ENCODE measurements around the gene LMO1.

LMO1 gene

DNA sequence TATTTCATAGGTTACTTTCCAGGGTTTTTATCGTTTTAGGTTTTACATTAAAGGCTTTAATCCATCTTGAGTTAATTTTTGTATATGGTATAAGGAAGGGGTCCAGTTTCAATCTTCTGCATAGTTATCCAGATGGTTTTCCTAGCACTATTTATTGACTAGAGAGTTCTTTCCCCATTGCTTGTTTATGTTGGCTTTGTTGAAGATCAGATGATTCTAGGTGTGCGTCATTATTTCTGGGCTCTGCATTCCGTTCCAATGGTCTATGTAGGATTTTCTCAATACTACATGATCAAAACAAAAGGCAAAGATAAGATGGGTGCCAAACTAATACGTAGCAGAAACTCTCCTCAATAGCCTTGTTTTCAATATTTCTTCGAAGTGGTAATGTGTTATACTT is 80.6 kb downstream of the LMO1 start:
- no peak overlapping the region for H3K27ac Mint-ChIP-seq
- no peaks in the 10 kb centered on the region for H3K9me3 Mint-ChIP-seq
- H3K27me3 Mint-ChIP-seq (ENCODE audit: low read depth), result no peaks in the 10 kb centered on the region
- H3K36me3 Mint-ChIP-seq (ENCODE audit: low read depth), result no peaks in the 10 kb centered on the region
- no peaks in the 10 kb centered on the region for H3K4me1 Mint-ChIP-seq (ENCODE audit: low read depth)
- no peak overlapping the region for H3K4me3 Mint-ChIP-seq

DNA sequence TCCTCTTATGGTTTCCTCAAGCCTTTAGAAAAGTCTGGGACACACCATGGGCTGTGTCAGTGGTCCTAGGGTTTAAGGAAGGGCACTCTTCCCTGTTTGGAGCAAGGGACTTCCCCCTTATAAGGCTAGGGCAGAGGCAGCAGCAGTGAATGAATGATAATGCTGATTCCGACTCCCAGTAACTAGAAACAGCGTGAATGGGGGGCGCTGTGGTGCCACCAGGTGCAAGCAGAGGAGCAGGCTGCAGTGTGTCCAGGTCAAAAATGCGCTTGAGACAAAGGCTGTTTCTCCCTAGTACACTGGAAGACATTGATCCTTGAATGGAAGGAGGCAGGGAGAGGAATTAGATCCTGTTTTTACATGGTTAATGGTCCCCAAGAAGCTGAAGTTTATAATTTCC is 83.2 kb downstream of the LMO1 start:
- no peaks in the 10 kb centered on the region for H3K27me3 Mint-ChIP-seq (ENCODE audit: low read depth)
- no peak overlapping the region for H3K27ac Mint-ChIP-seq
- no peaks in the 10 kb centered on the region for H3K36me3 Mint-ChIP-seq (ENCODE audit: low read depth)
- no peaks in the 10 kb centered on the region for H3K4me1 Mint-ChIP-seq (ENCODE audit: low read depth)
- H3K9me3 Mint-ChIP-seq, result no peaks in the 10 kb centered on the region
- H3K4me3 Mint-ChIP-seq, result no peak overlapping the region

DNA sequence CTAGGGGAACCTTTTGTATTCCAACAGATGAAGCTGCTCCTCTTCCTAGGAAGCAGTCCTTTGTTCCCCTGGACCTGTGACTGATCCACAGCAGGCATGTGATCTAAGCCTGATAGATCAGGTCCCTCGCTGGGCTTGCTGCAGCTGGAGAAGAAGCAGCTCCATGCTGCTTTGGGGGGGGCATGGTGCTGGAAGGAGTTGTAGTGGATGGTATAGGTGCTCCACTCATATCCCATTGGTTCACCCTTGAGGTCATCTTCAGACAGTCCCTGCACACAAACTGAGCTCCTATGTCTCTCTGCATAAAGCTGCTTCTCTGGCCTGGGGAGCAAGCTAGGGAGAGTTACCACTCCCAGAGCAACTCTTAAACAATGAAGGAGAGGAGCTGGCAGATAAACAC is 85.4 kb downstream of the LMO1 start:
- Mint-ChIP-seq H3K4me1 (ENCODE audit: low read depth) (no peaks in the 10 kb centered on the region), H3K4me3 (no peak overlapping the region), H3K27me3 (ENCODE audit: low read depth) (no peaks in the 10 kb centered on the region), H3K27ac (no peak overlapping the region), H3K9me3 (no peaks in the 10 kb centered on the region), H3K36me3 (ENCODE audit: low read depth) (no peaks in the 10 kb centered on the region)

DNA sequence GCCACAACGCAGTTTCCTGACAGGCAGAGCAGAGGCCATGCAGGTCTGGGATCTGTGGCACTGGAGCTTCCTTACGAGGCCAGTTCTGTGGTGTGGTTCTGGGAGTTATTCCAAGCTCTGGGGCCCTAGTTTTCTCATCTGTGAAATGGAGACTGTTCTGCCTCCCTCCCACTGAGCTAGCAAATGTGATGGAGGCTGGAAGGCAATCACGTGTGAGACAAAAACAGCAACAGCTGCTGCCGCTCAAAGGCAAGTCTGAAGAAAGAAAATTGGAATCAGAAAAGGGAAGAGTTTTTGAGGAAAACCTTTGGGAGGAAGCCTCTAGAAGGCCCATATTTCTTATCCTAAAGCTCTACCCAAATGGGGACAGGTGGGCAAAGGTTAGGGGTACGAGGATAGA is 86.5 kb downstream of the LMO1 start:
- H3K4me1 Mint-ChIP-seq (ENCODE audit: low read depth), result no peaks in the 10 kb centered on the region
- no peak overlapping the region for H3K27ac Mint-ChIP-seq
- H3K4me3 Mint-ChIP-seq, result no peak overlapping the region
- no peaks in the 10 kb centered on the region for H3K36me3 Mint-ChIP-seq (ENCODE audit: low read depth)
- H3K27me3 Mint-ChIP-seq (ENCODE audit: low read depth), result no peaks in the 10 kb centered on the region
- H3K9me3 Mint-ChIP-seq, result no peaks in the 10 kb centered on the region
